BLaER1 (cell line): ENCODE data around the gene MCOLN2.
"Not testable (repeated sequence)": the region's sequence is repeated elsewhere in the genome, so short reads cannot be mapped to it uniquely, and the experiment has no call there.

Experiments
- H3K27ac ChIP-seq: shearing (Covaris generic); formaldehyde crosslinking; 2 replicates; pipeline ENCODE4 v1.8.1; 2022
- H3K27me3 ChIP-seq: shearing (Covaris generic); formaldehyde crosslinking; 2 replicates; pipeline ENCODE4 v1.8.1; 2022
- H3K36me3 ChIP-seq: shearing (Covaris generic); formaldehyde crosslinking; 2 replicates; pipeline ENCODE4 v1.8.1; 2022
- H3K4me1 ChIP-seq: shearing (Covaris generic); formaldehyde crosslinking; 2 replicates; pipeline ENCODE4 v1.8.1; 2022
- H3K4me2 ChIP-seq: shearing (Covaris generic); formaldehyde crosslinking; 2 replicates; pipeline ENCODE4 v1.8.1; 2022
- H3K4me3 ChIP-seq: shearing (Covaris generic); formaldehyde crosslinking; 2 replicates; pipeline ENCODE4 v1.8.1; 2022
- H3K9ac ChIP-seq: shearing (Covaris generic); formaldehyde crosslinking; 2 replicates; pipeline ENCODE4 v1.8.1; 2022
- H3K9me3 ChIP-seq: shearing (Covaris generic); formaldehyde crosslinking; 2 replicates; pipeline ENCODE4 v1.8.1; 2022
- H4K20me1 ChIP-seq: shearing (Covaris generic); formaldehyde crosslinking; 2 replicates; pipeline ENCODE4 v1.8.1; 2022
- Cebpa-rat ChIP-seq: shearing (Covaris generic); IDR thresholded peaks from 2 replicates; pipeline ENCODE4 v1.8.1; 2022

MCOLN2 gene

GRCh38 chr1:84928979-84929378 lies 67.9 kb downstream of the MCOLN2 start:
- Histone ChIP-seq H3K27me3 (no peaks in the 10 kb centered on the region), H3K4me1 (no peaks in the 10 kb centered on the region), H3K4me3 (no peak overlapping the region), H3K27ac (no peak overlapping the region), H3K9me3 (no peaks in the 10 kb centered on the region), H3K9ac (no peak overlapping the region), H3K36me3 (no peaks in the 10 kb centered on the region), H4K20me1 (no peaks in the 10 kb centered on the region), H3K4me2 (no peak overlapping the region)
- TF ChIP-seq Cebpa-rat: no peak

DNA sequence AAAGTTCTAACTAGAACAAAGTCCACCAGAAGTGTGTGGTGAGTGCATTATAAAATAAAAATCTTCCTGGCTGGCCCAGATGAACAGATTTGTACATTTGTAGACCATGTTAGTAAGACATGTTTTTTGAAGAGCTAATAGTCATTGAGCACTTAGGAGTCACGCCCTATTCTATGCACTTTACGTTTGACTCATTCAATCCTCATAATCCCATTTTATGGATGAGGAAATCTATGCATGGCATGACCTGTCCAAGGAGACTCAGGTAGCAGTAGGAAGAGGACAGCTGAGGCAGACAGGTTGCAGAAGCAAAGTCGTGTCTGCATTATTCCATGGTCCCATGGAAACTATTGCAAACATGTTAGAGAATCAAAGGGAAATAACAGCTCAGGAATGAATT lies 73.6 kb downstream of the MCOLN2 start:
- Histone ChIP-seq H4K20me1 (no peaks in the 10 kb centered on the region), H3K27ac (no peak overlapping the region), H3K4me2 (no peak overlapping the region), H3K4me1 (no peaks in the 10 kb centered on the region), H3K27me3 (no peaks in the 10 kb centered on the region), H3K4me3 (no peak overlapping the region), H3K36me3 (no peaks in the 10 kb centered on the region), H3K9ac (no peak overlapping the region), H3K9me3 (no peaks in the 10 kb centered on the region)
- TF ChIP-seq Cebpa-rat: no peak

GRCh38 chr1:84920159-84920558 lies 76.8 kb downstream of the MCOLN2 start:
- Histone ChIP-seq H3K36me3 (no peaks in the 10 kb centered on the region), H3K27me3 (no peaks in the 10 kb centered on the region), H4K20me1 (no peaks in the 10 kb centered on the region), H3K4me2 (no peak overlapping the region), H3K4me3 (no peak overlapping the region), H3K27ac (no peak overlapping the region), H3K9me3 (no peaks in the 10 kb centered on the region), H3K9ac (no peak overlapping the region), H3K4me1 (0 out of 2 replicates have a peak, but pooled peaks cover 7% of the 10 kb centered on the region)
- TF ChIP-seq Cebpa-rat: no peak

- Histone ChIP-seq H3K27ac (no peak overlapping the region), H3K4me3 (no peak overlapping the region), H3K9me3 (no peaks in the 10 kb centered on the region), H3K27me3 (no peaks in the 10 kb centered on the region), H3K36me3 (no peaks in the 10 kb centered on the region), H3K9ac (no peak overlapping the region), H4K20me1 (no peaks in the 10 kb centered on the region), H3K4me2 (no peak overlapping the region), H3K4me1 (0 out of 2 replicates have a peak, but pooled peaks cover 7% of the 10 kb centered on the region)
- TF ChIP-seq Cebpa-rat: no peak
Observed at GRCh38 chr1:84919461-84919970, 77.4 kb downstream of the MCOLN2 start.

- H3K9ac ChIP-seq: no peak overlapping the region
- no peak overlapping the region for H3K27ac ChIP-seq
- H3K36me3 ChIP-seq: no peaks in the 10 kb centered on the region
- H3K4me1 ChIP-seq: 0 out of 2 replicates have a peak, but pooled peaks cover 7% of the 10 kb centered on the region
- H3K27me3 ChIP-seq: no peaks in the 10 kb centered on the region
- TF ChIP-seq Cebpa-rat: no peak
- H3K9me3 ChIP-seq: no peaks in the 10 kb centered on the region
- no peaks in the 10 kb centered on the region for H4K20me1 ChIP-seq
- no peak overlapping the region for H3K4me2 ChIP-seq
- H3K4me3 ChIP-seq: no peak overlapping the region
Observed at GRCh38 chr1:84918726-84919336, 78.1 kb downstream of the MCOLN2 start.

GRCh38 chr1:84916897-84917296 lies 80.0 kb downstream of the MCOLN2 start:
- H3K9me3 ChIP-seq: no peaks in the 10 kb centered on the region
- H4K20me1 ChIP-seq: no peaks in the 10 kb centered on the region
- TF ChIP-seq Cebpa-rat: no peak
- no peak overlapping the region for H3K9ac ChIP-seq
- H3K36me3 ChIP-seq: no peaks in the 10 kb centered on the region
- H3K27ac ChIP-seq: no peak overlapping the region
- no peak overlapping the region for H3K4me3 ChIP-seq
- no peak overlapping the region for H3K4me2 ChIP-seq
- 0 out of 2 replicates have a peak, but pooled peaks cover 7% of the 10 kb centered on the region for H3K4me1 ChIP-seq
- H3K27me3 ChIP-seq: no peaks in the 10 kb centered on the region

GRCh38 chr1:84913555-84913892 lies 83.4 kb downstream of the MCOLN2 start:
- no peaks in the 10 kb centered on the region for H3K27me3 ChIP-seq
- no peaks in the 10 kb centered on the region for H4K20me1 ChIP-seq
- no peak overlapping the region for H3K27ac ChIP-seq
- no peaks in the 10 kb centered on the region for H3K36me3 ChIP-seq
- no peaks in the 10 kb centered on the region for H3K9me3 ChIP-seq
- H3K4me2 ChIP-seq: no peak overlapping the region
- H3K4me1 ChIP-seq: 0 out of 2 replicates have a peak, but pooled peaks cover 7% of the 10 kb centered on the region
- no peak overlapping the region for H3K4me3 ChIP-seq
- H3K9ac ChIP-seq: no peak overlapping the region
- TF ChIP-seq Cebpa-rat: no peak

GRCh38 chr1:84912726-84913554 lies 84.0 kb downstream of the MCOLN2 start:
- Histone ChIP-seq H4K20me1 (no peaks in the 10 kb centered on the region), H3K36me3 (no peaks in the 10 kb centered on the region)

DNA sequence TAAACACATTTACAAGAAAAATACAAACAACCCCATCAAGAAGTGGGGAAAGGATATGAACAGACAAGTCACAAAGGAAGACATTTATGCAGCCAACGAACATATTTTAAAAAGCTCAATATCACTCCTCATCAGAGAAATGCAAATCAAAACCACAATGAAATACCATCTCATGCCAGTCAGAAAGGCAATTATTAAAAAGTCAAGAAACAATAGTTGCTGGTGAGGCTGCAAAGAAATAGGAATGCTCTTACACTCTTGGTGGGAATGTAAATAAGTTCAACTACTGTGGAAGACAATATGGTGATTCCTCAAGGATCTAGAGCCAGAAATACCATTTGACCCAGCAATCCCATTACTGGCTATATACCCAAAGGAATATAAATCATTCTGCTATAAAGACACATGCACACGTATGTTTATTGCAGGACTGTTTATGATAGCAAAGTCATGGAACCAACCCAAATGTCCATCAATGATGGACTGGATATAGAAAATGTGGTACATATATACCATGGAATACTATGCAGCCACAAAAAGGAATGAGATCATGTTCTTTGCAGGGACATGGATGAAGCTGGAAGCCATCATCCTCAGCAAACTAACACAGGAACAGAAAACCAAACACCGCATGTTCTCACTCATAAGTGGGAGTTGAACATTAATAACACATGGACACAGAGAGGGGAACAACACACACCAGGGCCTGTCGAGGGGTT lies 88.0 kb downstream of the MCOLN2 start:
- H3K27me3 ChIP-seq, H3K4me3 ChIP-seq, H4K20me1 ChIP-seq, H3K4me1 ChIP-seq, H3K36me3 ChIP-seq, H3K27ac ChIP-seq, H3K4me2 ChIP-seq, H3K9ac ChIP-seq, H3K9me3 ChIP-seq: not testable (repeated sequence)

More at GRCh38 chr1:84912726-84913554, 84.0 kb downstream of the MCOLN2 start:
- TF ChIP-seq Cebpa-rat: no peak
- H3K9me3 ChIP-seq: no peaks in the 10 kb centered on the region
- no peak overlapping the region for H3K4me3 ChIP-seq
- 0 out of 2 replicates have a peak, but pooled peaks cover 7% of the 10 kb centered on the region for H3K4me1 ChIP-seq
- H3K4me2 ChIP-seq: no peak overlapping the region
- no peak overlapping the region for H3K9ac ChIP-seq
- no peaks in the 10 kb centered on the region for H3K27me3 ChIP-seq
- no peak overlapping the region for H3K27ac ChIP-seq
